ENCODE results near the gene DUSP10.

Gene DUSP10

DNA sequence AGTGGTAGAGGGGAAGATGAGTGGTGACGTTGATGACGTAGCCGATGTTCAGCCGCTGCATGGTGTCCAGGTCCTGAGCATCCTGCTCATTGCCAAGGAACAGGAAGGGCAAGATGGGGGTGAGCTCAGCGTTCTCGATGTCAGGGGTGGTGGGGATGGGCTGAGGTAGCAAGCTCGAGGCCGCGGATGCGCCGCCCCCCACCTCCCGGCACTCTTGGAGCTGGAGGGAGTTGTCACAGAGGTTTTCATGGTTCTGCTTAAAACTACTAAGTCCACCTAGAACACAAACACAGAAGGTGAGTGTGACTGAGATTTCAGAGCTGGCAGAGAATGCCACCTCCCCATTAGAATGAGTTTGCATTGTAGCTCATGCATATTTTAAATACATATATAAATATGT, 35.7 kb downstream of the DUSP10 start:
- Histone ChIP-seq H3K9me3 (ENCODE audit: control insufficient read depth in 2 of 2, low read length in 2 of 2) (no peaks in the 10 kb centered on the region), H3K4me1 (ENCODE audit: control insufficient read depth in 2 of 2, insufficient read depth in 2 of 2, low read length in 2 of 2) (peaks cover 6 to 7% of the 10 kb centered on the region in 2 donors), H3K9ac (ENCODE audit: low read depth in 1 of 2, low read length in 2 of 2) (no peak overlapping the region), H3K36me3 (ENCODE audit: control insufficient read depth in 2 of 2, insufficient read depth in 2 of 2, low read length in 2 of 2) (peaks cover 0 to 3% of the 10 kb centered on the region in 2 donors), H3K27me3 (ENCODE audit: control insufficient read depth in 2 of 2, insufficient read depth in 2 of 2, low read length in 2 of 2) (no peaks in the 10 kb centered on the region), H3K4me3 (ENCODE audit: low read length in 2 of 2) (no peak overlapping the region), H3K27ac (ENCODE audit: low read depth in 2 of 2, low read length in 2 of 2) (no peak overlapping the region)

DNA sequence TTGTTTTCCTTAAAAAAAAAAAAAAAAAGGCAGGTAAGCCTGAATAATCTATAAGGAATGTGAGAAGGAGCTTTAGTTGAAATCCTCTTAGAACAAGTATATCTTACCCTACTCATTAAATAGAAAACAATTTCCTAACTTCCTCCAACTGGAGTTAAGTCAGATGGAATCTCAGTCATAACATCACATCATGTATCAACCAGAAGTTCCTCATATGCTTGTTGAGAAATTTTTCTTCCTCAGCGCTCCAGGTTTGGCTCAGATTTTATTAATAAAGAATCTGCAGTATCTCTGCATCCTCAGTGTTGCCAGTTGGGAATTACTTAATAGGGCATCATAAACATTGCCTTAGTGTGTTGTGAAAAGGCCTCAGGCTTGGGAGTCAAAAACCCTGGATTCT, 37.6 kb downstream of the DUSP10 start:
- Histone ChIP-seq H3K27me3 (ENCODE audit: control insufficient read depth in 2 of 2, insufficient read depth in 2 of 2, low read length in 2 of 2) (no peaks in the 10 kb centered on the region), H3K9ac (ENCODE audit: low read depth in 1 of 2, low read length in 2 of 2) (no peak overlapping the region), H3K4me1 (ENCODE audit: control insufficient read depth in 2 of 2, insufficient read depth in 2 of 2, low read length in 2 of 2) (peaks cover 0 to 5% of the 10 kb centered on the region in 2 donors), H3K4me3 (ENCODE audit: low read length in 2 of 2) (no peak overlapping the region), H3K27ac (ENCODE audit: low read depth in 2 of 2, low read length in 2 of 2) (peak overlapping the region in 1 of 2 donors; percentile 19), H3K36me3 (ENCODE audit: control insufficient read depth in 2 of 2, insufficient read depth in 2 of 2, low read length in 2 of 2) (peaks cover 0 to 3% of the 10 kb centered on the region in 2 donors), H3K9me3 (ENCODE audit: control insufficient read depth in 2 of 2, low read length in 2 of 2) (no peaks in the 10 kb centered on the region)

DNA sequence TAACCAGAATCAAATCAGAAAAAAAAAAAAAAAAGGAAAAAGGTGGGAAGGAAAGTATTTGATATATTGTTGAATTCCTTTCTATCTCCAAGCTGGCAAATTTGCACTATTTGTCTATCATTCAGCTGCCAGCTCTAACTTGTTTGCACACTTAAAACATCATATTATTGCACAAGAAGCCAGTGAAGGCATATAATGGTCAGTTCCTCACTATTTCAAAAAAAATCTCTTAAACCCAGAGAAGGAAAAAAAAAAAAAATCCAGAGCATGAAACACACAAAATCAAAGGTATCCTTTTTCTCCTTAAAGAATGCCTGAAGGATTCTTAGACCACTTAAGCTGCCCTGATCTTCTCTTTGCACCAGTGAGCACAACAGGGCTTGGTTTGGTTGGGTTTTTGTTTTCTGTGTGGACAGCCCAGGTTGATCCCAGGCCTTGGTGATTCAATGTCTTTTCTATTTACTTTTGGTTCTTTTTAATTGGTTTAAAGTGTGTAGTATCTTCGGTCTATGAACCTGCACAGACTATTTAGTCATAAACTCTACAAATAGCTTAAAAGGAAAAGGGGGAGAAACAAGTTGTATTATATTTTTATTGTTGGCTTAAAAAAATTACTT, 40.2 kb downstream of the DUSP10 start:
- no peaks in the 10 kb centered on the region for H3K4me1 ChIP-seq (ENCODE audit: control insufficient read depth in 2 of 2, insufficient read depth in 2 of 2, low read length in 2 of 2)
- no peaks in the 10 kb centered on the region for H3K9me3 ChIP-seq (ENCODE audit: control insufficient read depth in 2 of 2, low read length in 2 of 2)
- H3K27me3 ChIP-seq (ENCODE audit: control insufficient read depth in 2 of 2, insufficient read depth in 2 of 2, low read length in 2 of 2) = no peaks in the 10 kb centered on the region
- peaks cover 0 to 3% of the 10 kb centered on the region in 2 donors for H3K36me3 ChIP-seq (ENCODE audit: control insufficient read depth in 2 of 2, insufficient read depth in 2 of 2, low read length in 2 of 2)
- H3K9ac ChIP-seq (ENCODE audit: low read depth in 1 of 2, low read length in 2 of 2) = no peak overlapping the region
- no peak overlapping the region for H3K27ac ChIP-seq (ENCODE audit: low read depth in 2 of 2, low read length in 2 of 2)
- H3K4me3 ChIP-seq (ENCODE audit: low read length in 2 of 2) = no peak overlapping the region

DNA sequence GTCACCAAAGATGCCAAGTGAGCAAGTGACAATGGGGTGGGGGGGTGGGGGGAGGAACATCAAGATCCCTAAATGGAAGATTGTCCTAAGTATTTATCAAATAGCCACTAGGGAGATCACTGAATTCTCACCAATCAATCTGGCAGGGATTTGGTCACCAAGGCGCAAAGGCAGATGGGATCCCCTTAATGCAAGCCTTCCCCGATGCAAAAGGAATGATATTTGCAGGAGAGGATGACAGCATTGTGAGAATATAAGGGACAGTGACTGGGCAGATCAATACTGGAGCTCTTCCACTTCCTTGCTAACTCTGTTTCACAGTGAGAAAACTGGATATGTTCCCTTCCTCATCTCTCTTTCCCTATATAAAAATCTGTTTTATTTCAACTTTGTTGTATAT, 40.9 kb downstream of the DUSP10 start:
- peaks cover 0 to 3% of the 10 kb centered on the region in 2 donors for H3K36me3 ChIP-seq (ENCODE audit: control insufficient read depth in 2 of 2, insufficient read depth in 2 of 2, low read length in 2 of 2)
- H3K9me3 ChIP-seq (ENCODE audit: control insufficient read depth in 2 of 2, low read length in 2 of 2) = no peaks in the 10 kb centered on the region
- no peak overlapping the region for H3K27ac ChIP-seq (ENCODE audit: low read depth in 2 of 2, low read length in 2 of 2)
- no peaks in the 10 kb centered on the region for H3K4me1 ChIP-seq (ENCODE audit: control insufficient read depth in 2 of 2, insufficient read depth in 2 of 2, low read length in 2 of 2)
- H3K4me3 ChIP-seq (ENCODE audit: low read length in 2 of 2) = no peak overlapping the region
- H3K9ac ChIP-seq (ENCODE audit: low read depth in 1 of 2, low read length in 2 of 2) = no peak overlapping the region
- no peaks in the 10 kb centered on the region for H3K27me3 ChIP-seq (ENCODE audit: control insufficient read depth in 2 of 2, insufficient read depth in 2 of 2, low read length in 2 of 2)

DNA sequence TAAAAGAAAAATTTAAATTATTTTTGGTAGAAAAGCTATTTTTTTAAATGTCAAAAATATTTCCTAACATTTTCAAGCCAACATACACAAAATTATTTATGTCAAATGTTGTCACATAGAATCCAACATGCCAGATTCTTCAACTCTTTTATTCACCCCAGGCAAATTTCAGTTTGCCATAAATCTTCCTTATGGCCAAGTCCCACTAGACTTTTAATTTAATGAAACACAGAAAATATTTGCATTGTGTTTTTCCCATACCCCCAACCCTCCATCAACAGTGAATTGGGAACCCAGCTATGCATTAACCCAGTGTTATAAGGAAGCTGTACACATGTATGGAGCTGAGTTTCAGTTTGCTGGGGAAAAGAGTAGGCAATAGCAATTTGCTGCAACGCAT, 41.4 kb downstream of the DUSP10 start:
- no peak overlapping the region for H3K27ac ChIP-seq (ENCODE audit: low read depth in 2 of 2, low read length in 2 of 2)
- H3K9me3 ChIP-seq (ENCODE audit: control insufficient read depth in 2 of 2, low read length in 2 of 2) = no peaks in the 10 kb centered on the region
- H3K4me1 ChIP-seq (ENCODE audit: control insufficient read depth in 2 of 2, insufficient read depth in 2 of 2, low read length in 2 of 2) = no peaks in the 10 kb centered on the region
- peaks cover 0 to 3% of the 10 kb centered on the region in 2 donors for H3K36me3 ChIP-seq (ENCODE audit: control insufficient read depth in 2 of 2, insufficient read depth in 2 of 2, low read length in 2 of 2)
- H3K4me3 ChIP-seq (ENCODE audit: low read length in 2 of 2) = no peak overlapping the region
- no peak overlapping the region for H3K9ac ChIP-seq (ENCODE audit: low read depth in 1 of 2, low read length in 2 of 2)
- no peaks in the 10 kb centered on the region for H3K27me3 ChIP-seq (ENCODE audit: control insufficient read depth in 2 of 2, insufficient read depth in 2 of 2, low read length in 2 of 2)

DNA sequence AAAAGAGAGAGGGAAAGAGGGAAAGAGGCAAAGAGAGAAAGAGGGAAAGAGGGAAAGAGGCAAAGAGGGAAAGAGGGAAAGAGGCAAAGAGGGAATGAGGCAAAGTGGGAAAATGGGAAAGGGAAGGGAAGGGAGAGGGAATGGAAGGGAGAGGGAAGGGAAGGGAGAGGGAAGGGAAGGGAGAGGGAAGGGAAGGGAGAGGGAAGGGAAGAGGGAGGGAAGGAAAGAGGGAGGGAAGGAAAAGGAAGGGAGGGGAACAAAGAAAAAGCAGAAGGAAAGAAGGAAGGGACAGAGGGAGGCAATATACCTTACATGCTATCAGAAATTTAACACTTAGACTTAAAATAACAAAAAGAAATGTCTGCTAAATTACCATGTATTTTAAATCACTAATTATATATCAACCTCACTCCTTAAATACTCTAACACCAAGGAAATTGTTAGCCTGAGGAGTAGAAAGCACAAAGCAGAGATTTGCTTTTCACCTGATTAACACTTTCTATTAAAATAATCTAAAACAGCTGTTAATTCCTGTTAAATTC, 41.8 kb downstream of the DUSP10 start:
- Histone ChIP-seq H3K9ac (ENCODE audit: low read depth in 1 of 2, low read length in 2 of 2) (no peak overlapping the region), H3K4me3 (ENCODE audit: low read length in 2 of 2) (no peak overlapping the region), H3K4me1 (ENCODE audit: control insufficient read depth in 2 of 2, insufficient read depth in 2 of 2, low read length in 2 of 2) (no peaks in the 10 kb centered on the region), H3K27me3 (ENCODE audit: control insufficient read depth in 2 of 2, insufficient read depth in 2 of 2, low read length in 2 of 2) (no peaks in the 10 kb centered on the region), H3K27ac (ENCODE audit: low read depth in 2 of 2, low read length in 2 of 2) (no peak overlapping the region), H3K9me3 (ENCODE audit: control insufficient read depth in 2 of 2, low read length in 2 of 2) (no peaks in the 10 kb centered on the region), H3K36me3 (ENCODE audit: control insufficient read depth in 2 of 2, insufficient read depth in 2 of 2, low read length in 2 of 2) (peaks cover 0 to 3% of the 10 kb centered on the region in 2 donors)

DNA sequence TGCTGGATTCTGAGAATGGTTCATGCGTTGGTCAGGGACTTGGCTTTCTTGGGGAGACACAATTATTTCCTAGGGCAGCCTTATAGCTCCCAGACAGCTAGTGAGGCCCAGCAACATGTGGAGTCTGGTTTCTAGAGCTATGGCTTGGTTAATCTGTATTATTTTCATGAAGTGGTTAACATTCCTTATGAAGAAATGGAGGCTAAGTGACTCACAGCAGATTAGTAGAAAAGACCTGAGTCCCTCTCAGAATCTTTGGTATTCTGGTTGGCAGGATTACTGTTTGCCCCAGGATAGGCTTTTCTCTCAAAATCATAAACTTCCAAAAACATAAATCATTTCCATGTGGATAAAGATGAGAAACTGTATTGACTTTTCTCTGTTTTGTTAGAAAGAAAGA, 42.3 kb downstream of the DUSP10 start:
- Histone ChIP-seq H3K4me3 (ENCODE audit: low read length in 2 of 2) (no peak overlapping the region), H3K9ac (ENCODE audit: low read depth in 1 of 2, low read length in 2 of 2) (no peak overlapping the region), H3K27me3 (ENCODE audit: control insufficient read depth in 2 of 2, insufficient read depth in 2 of 2, low read length in 2 of 2) (no peaks in the 10 kb centered on the region), H3K4me1 (ENCODE audit: control insufficient read depth in 2 of 2, insufficient read depth in 2 of 2, low read length in 2 of 2) (no peaks in the 10 kb centered on the region), H3K36me3 (ENCODE audit: control insufficient read depth in 2 of 2, insufficient read depth in 2 of 2, low read length in 2 of 2) (peaks cover 0 to 3% of the 10 kb centered on the region in 2 donors), H3K27ac (ENCODE audit: low read depth in 2 of 2, low read length in 2 of 2) (no peak overlapping the region), H3K9me3 (ENCODE audit: control insufficient read depth in 2 of 2, low read length in 2 of 2) (no peaks in the 10 kb centered on the region)

DNA sequence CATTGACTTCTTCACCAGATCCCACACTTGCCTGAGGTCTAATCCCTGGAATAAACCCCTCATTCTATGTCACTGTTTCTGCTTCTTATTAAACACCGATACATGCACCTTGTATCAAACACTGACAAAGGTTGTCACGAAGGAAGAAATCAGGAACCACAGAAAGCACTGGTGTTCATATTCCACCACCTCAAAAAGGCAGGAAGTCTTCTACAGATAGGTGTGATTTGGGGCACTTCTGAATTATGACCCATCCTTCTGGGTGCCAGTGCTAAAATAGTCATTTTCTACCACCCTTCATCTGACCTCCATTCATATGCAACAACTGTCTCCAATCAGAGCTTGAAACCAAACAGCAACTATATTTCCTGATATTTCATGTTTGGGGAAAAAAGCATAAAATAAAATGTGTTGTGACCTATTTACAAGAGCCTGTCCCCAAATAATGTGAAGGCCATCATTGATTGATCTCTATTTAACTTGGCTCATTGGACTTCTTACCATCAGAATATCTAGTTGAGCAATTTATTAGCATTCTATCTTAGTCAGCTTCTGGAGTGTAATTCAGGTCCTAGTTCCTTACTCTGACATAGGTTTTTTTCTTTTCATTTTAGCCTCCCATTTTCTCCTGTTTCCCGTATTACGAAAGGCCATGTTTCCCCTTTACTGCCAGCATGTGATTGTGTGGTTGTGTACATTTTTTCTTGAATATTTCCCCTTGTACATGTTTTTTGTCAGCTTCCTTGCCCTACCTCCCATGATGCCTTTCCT, 43.1 kb downstream of the DUSP10 start:
- no peaks in the 10 kb centered on the region for H3K27me3 ChIP-seq (ENCODE audit: control insufficient read depth in 2 of 2, insufficient read depth in 2 of 2, low read length in 2 of 2)
- no peak overlapping the region for H3K27ac ChIP-seq (ENCODE audit: low read depth in 2 of 2, low read length in 2 of 2)
- no peaks in the 10 kb centered on the region for H3K4me1 ChIP-seq (ENCODE audit: control insufficient read depth in 2 of 2, insufficient read depth in 2 of 2, low read length in 2 of 2)
- no peak overlapping the region for H3K9ac ChIP-seq (ENCODE audit: low read depth in 1 of 2, low read length in 2 of 2)
- no peak overlapping the region for H3K4me3 ChIP-seq (ENCODE audit: low read length in 2 of 2)
- H3K36me3 ChIP-seq (ENCODE audit: control insufficient read depth in 2 of 2, insufficient read depth in 2 of 2, low read length in 2 of 2) = peaks cover 0 to 3% of the 10 kb centered on the region in 2 donors
- H3K9me3 ChIP-seq (ENCODE audit: control insufficient read depth in 2 of 2, low read length in 2 of 2) = no peaks in the 10 kb centered on the region

DNA sequence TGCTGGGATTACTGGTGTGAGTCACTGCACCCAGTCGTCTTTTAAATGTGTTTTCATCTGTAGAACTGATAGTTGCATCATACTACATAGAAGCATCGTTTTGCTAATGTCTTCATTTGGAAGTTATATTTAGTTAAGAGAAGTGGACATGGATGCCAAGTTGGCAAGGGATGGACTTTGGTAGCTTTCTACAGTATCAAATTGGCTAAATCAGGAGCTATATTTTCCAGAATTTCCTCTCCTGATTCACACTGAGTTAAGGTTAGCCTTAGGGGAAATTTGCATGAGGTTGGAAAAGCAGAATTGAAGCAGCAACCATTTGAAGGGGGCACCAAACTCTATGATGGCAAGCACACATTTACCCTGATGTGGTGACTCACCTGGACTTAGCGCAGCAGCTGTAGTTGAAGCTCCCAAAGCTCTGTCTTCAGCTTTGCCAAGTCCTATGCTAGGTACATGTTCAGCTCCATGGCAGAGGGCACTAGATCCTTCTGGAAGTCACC, 43.9 kb downstream of the DUSP10 start:
- no peak overlapping the region for H3K4me3 ChIP-seq (ENCODE audit: low read length in 2 of 2)
- H3K9ac ChIP-seq (ENCODE audit: low read depth in 1 of 2, low read length in 2 of 2) = no peak overlapping the region
- H3K4me1 ChIP-seq (ENCODE audit: control insufficient read depth in 2 of 2, insufficient read depth in 2 of 2, low read length in 2 of 2) = no peaks in the 10 kb centered on the region
- H3K27me3 ChIP-seq (ENCODE audit: control insufficient read depth in 2 of 2, insufficient read depth in 2 of 2, low read length in 2 of 2) = no peaks in the 10 kb centered on the region
- H3K36me3 ChIP-seq (ENCODE audit: control insufficient read depth in 2 of 2, insufficient read depth in 2 of 2, low read length in 2 of 2) = peaks cover 0 to 3% of the 10 kb centered on the region in 2 donors
- no peak overlapping the region for H3K27ac ChIP-seq (ENCODE audit: low read depth in 2 of 2, low read length in 2 of 2)
- no peaks in the 10 kb centered on the region for H3K9me3 ChIP-seq (ENCODE audit: control insufficient read depth in 2 of 2, low read length in 2 of 2)

DNA sequence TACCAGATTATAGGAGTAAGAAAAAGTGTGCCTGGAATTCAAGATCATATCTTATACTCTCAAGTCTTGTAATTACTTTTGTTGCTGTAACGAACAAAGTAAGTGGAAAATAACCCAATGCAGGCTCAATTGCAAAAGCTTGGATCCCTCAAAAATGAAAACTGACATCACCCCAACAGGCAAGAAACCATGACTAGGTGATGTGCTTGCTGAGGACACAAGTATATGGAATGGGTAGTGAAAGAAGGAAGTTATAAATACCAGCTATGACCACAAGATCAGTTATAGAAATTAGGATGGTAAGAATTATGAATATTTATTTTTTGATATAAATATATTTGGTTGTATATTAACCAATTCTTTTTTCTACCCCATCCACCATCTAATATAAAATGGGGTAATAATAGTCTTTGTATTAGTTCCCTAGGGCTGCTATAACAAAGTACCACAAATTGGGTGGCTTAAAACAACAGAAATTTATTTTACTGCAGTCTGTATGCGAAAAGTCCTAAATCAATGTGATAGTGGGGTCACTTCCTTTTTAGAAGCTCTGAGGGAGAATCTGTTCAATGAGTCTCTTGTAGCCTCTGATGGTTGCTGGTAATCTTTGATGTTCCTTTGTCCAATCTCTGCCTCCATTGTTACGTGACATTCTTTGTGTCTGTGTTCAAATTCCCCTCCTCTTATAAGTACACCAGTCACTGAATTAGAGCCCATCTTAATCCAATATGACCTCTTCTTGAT, 45.0 kb downstream of the DUSP10 start:
- no peaks in the 10 kb centered on the region for H3K27me3 ChIP-seq (ENCODE audit: control insufficient read depth in 2 of 2, insufficient read depth in 2 of 2, low read length in 2 of 2)
- no peaks in the 10 kb centered on the region for H3K4me1 ChIP-seq (ENCODE audit: control insufficient read depth in 2 of 2, insufficient read depth in 2 of 2, low read length in 2 of 2)
- no peak overlapping the region for H3K27ac ChIP-seq (ENCODE audit: low read depth in 2 of 2, low read length in 2 of 2)
- H3K4me3 ChIP-seq (ENCODE audit: low read length in 2 of 2) = no peak overlapping the region
- no peaks in the 10 kb centered on the region for H3K36me3 ChIP-seq (ENCODE audit: control insufficient read depth in 2 of 2, insufficient read depth in 2 of 2, low read length in 2 of 2)
- no peak overlapping the region for H3K9ac ChIP-seq (ENCODE audit: low read depth in 1 of 2, low read length in 2 of 2)
- H3K9me3 ChIP-seq (ENCODE audit: control insufficient read depth in 2 of 2, low read length in 2 of 2) = no peaks in the 10 kb centered on the region

All from mucosa of rectum (tissue), 2 donors.